ENCODE results near the gene GUK1.
"Not testable (repeated sequence)": the region's sequence is repeated elsewhere in the genome, so short reads cannot be mapped to it uniquely, and the experiment has no call there.

Gene GUK1

GRCh38 chr1:228180959-228181644 lies 41.0 kb downstream of the GUK1 start:
- no peak for DNase-seq (ENCODE audit: low spot score)
- no peak overlapping the region for H3K4me3 ChIP-seq
- no peak overlapping the region for H3K27ac ChIP-seq
- no peak for TF ChIP-seq CTCF (IDR thresholded peaks at IDR 0.05)

DNA sequence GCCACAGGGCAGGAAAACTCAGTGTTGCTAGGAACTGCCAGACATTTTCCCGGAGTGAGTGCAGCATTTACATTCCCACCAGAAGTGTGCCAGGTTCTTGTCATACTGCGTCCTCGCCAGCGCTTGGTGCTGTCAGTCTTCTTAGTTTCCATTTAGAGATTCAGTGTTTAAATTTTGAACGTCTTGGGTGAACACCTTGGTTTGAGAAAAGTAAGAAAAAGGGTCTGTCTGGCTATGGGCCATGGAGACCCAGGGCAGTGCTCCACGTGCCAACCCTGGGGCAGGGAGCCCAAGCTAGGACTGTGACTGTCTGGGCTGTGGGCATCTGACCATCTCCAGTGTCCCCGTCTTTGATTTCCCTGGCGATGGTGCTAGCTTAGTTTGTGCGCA lies 41.6 kb downstream of the GUK1 start:
- no peak overlapping the region for H3K4me3 ChIP-seq
- no peak for TF ChIP-seq CTCF (IDR thresholded peaks at IDR 0.05)
- no peak overlapping the region for H3K27ac ChIP-seq
- DNase-seq (ENCODE audit: low spot score) = no peak

DNA sequence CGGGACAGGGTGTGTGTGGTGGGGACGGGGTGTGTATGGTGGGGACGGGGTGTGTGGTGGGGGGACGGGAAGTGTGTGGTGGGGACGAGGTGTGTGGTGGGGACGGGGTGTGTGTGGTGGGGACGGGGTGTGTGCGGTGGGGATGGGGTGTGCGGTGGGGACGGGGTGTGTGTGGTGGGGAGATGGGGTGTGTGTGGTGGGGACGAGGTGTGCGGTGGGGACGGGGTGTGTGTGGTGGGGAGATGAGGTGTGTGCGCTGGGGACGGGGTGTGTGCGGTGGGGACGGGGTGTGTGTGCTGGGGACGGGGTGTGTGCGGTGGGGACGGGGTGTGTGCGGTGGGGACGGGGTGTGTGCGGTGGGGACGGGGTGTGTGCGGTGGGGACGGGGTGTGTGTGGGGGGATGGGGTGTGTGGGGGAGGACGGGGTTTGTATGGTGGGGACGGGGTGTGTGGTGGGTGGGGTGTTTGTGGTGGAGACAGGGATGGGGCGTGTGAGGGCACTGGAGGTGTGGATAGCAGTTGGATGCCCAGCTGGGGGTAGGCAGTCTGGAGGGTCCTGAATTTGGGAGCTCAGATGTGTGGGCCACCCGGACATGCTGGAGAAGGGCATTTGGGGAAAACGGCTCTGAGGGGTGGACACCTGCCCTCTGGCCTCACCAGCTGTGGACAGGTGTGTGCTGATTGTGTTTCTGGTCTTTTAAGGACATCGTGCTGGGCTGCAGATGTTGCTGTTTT lies 42.4 kb downstream of the GUK1 start:
- TF ChIP-seq CTCF (IDR thresholded peaks at IDR 0.05) = no peak
- Histone ChIP-seq H3K4me3 (no peak overlapping the region), H3K27ac (no peak overlapping the region)
- DNase-seq (ENCODE audit: low spot score) = no peak

- H3K27ac ChIP-seq = no peak overlapping the region
- DNase-seq (ENCODE audit: low spot score) = no peak
- no peak for TF ChIP-seq CTCF (IDR thresholded peaks at IDR 0.05)
- H3K4me3 ChIP-seq = no peak overlapping the region
These were observed 44.1 kb downstream of the GUK1 start for GRCh38 chr1:228184152-228184551.

GRCh38 chr1:228185641-228185965 lies 45.5 kb downstream of the GUK1 start:
- no peak for DNase-seq (ENCODE audit: low spot score)
- H3K27ac ChIP-seq = no peak overlapping the region
- no peak for TF ChIP-seq CTCF (IDR thresholded peaks at IDR 0.05)
- no peak overlapping the region for H3K4me3 ChIP-seq

GRCh38 chr1:228188249-228188648 lies 48.2 kb downstream of the GUK1 start:
- DNase-seq (ENCODE audit: low spot score); H3K4me3 ChIP-seq; H3K27ac ChIP-seq: not testable (repeated sequence)

- no peak for TF ChIP-seq CTCF (IDR thresholded peaks at IDR 0.05)
- Histone ChIP-seq H3K27ac (no peak overlapping the region), H3K4me3 (no peak overlapping the region)
- DNase-seq (ENCODE audit: low spot score) = no peak
These were observed 50.1 kb downstream of the GUK1 start for GRCh38 chr1:228190182-228190581.

Measured in coronary artery (tissue), 2 donors.